DOHH2 (cell line): ENCODE data around the gene INSR.
"Not testable (repeated sequence)": the region's sequence is repeated elsewhere in the genome, so short reads cannot be mapped to it uniquely, and the experiment has no call there.

Experiments
- H3F3A ChIP-seq: fragments of 200-600 bp; sonication (generic), shearing (Covaris generic); 2 replicates; pipeline ENCODE4 v1.6.0; 2016; ENCODE audit warnings: antibody characterized with exemption, mild to moderate bottlenecking; ENCODE audit not compliant: control insufficient read depth, insufficient read depth
- H3K27ac ChIP-seq: fragments of 200-600 bp; sonication (generic); 2 replicates; pipeline ENCODE4 v1.5.1; 2014; ENCODE audit warnings: low read depth, mild to moderate bottlenecking, low read length, moderate library complexity
- H3K27me3 ChIP-seq: fragments of 200-600 bp; sonication (generic); 2 replicates; pipeline ENCODE4 v1.6.1; 2014; ENCODE audit warnings: mild to moderate bottlenecking, low read length, mixed read lengths; ENCODE audit not compliant: control insufficient read depth
- H3K36me3 ChIP-seq: fragments of 200-600 bp; sonication (generic); 2 replicates; pipeline ENCODE4 v1.6.1; 2014; ENCODE audit warnings: mild to moderate bottlenecking, low read length, moderate library complexity, mixed read lengths; ENCODE audit not compliant: control insufficient read depth
- H3K4me1 ChIP-seq: fragments of 200-600 bp; sonication (generic); 2 replicates; pipeline ENCODE4 v1.6.1; 2014; ENCODE audit warnings: mild to moderate bottlenecking, low read length, mixed read lengths; ENCODE audit not compliant: control insufficient read depth
- H3K4me2 ChIP-seq: fragments of 200-600 bp; sonication (generic); 2 replicates; pipeline ENCODE4 v1.6.0; 2014; ENCODE audit warnings: mild to moderate bottlenecking, low read length, moderate library complexity
- H3K4me3 ChIP-seq: fragments of 200-600 bp; sonication (generic); 2 replicates; pipeline ENCODE4 v1.5.1; 2014; ENCODE audit warnings: mild to moderate bottlenecking, low read length, mixed read lengths
- H3K79me2 ChIP-seq: fragments of 200-600 bp; sonication (generic); 2 replicates; pipeline ENCODE4 v1.6.1; 2014; ENCODE audit warnings: mild to moderate bottlenecking, low read length, mixed read lengths; ENCODE audit not compliant: control insufficient read depth
- H3K9me2 ChIP-seq: fragments of 200-600 bp; sonication (generic); replicated peaks from 2 replicates; pipeline ENCODE4 v1.6.1; 2014; ENCODE audit warnings: mild to moderate bottlenecking, low read length, mixed read lengths; ENCODE audit not compliant: control insufficient read depth
- H3K9me3 ChIP-seq: fragments of 200-600 bp; sonication (generic); 2 replicates; pipeline ENCODE4 v1.6.1; 2014; ENCODE audit warnings: antibody characterized with exemption, low read length, mixed read lengths; ENCODE audit not compliant: control insufficient read depth, insufficient read depth
- H4K20me1 ChIP-seq: fragments of 200-600 bp; sonication (generic); 2 replicates; pipeline ENCODE4 v1.6.0; 2014; ENCODE audit warnings: low read depth, mild to moderate bottlenecking, antibody characterized with exemption, low read length, moderate library complexity; ENCODE audit not compliant: control insufficient read depth, insufficient read depth
- EZH2phosphoT487 ChIP-seq: fragments of 200-600 bp; sonication (generic); IDR thresholded peaks from 2 replicates; pipeline ENCODE4 v1.6.1; 2017; ENCODE audit warnings: borderline replicate concordance, mild to moderate bottlenecking, antibody characterized with exemption, low read length, moderate library complexity, mixed read lengths
- TF ChIP-seq, protein P1 (sequence below): fragments of 200-600 bp; sonication (generic); IDR thresholded peaks from one replicate; pipeline ENCODE4 v1.5.1; 2014; ENCODE audit warnings: antibody characterized with exemption, mild to moderate bottlenecking, low read depth, low read length; ENCODE audit not compliant: poor library complexity, severe bottlenecking

Gene INSR

DNA sequence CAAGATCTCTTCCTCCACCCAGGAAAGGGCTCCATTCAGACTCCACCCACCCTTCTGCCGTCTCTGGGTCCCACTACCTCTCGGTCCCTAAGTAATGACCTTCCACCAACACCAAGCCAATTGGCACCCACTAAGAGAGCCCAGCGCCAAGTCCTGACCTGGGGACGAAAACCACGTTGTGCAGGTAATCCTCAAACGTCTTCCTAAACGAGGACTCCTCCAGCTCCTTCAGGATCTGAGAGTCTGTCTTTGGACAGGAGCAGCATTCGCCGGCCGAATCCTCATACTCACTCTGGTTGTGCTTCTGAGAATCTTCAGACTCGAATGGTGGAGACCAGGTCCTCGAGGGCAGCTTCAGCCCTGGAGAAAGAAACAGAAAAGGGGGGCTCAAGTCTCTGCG lies 141.6 kb downstream of the INSR start:
- no peak for TF ChIP-seq EZH2phosphoT487
- TF ChIP-seq, protein P1, sequence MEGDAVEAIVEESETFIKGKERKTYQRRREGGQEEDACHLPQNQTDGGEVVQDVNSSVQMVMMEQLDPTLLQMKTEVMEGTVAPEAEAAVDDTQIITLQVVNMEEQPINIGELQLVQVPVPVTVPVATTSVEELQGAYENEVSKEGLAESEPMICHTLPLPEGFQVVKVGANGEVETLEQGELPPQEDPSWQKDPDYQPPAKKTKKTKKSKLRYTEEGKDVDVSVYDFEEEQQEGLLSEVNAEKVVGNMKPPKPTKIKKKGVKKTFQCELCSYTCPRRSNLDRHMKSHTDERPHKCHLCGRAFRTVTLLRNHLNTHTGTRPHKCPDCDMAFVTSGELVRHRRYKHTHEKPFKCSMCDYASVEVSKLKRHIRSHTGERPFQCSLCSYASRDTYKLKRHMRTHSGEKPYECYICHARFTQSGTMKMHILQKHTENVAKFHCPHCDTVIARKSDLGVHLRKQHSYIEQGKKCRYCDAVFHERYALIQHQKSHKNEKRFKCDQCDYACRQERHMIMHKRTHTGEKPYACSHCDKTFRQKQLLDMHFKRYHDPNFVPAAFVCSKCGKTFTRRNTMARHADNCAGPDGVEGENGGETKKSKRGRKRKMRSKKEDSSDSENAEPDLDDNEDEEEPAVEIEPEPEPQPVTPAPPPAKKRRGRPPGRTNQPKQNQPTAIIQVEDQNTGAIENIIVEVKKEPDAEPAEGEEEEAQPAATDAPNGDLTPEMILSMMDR: no peak
- H3K36me3 ChIP-seq: no peaks in the 10 kb centered on the region
- no peak overlapping the region for H3K4me3 ChIP-seq
- no peaks in the 10 kb centered on the region for H3K9me2 ChIP-seq
- H3K79me2 ChIP-seq: no peaks in the 10 kb centered on the region
- H3K27ac ChIP-seq: no peak overlapping the region
- H3F3A ChIP-seq: no peaks in the 10 kb centered on the region
- no peaks in the 10 kb centered on the region for H3K27me3 ChIP-seq
- H3K4me2 ChIP-seq: no peak overlapping the region
- H3K9me3 ChIP-seq: no peaks in the 10 kb centered on the region
- no peaks in the 10 kb centered on the region for H4K20me1 ChIP-seq
- no peaks in the 10 kb centered on the region for H3K4me1 ChIP-seq

DNA sequence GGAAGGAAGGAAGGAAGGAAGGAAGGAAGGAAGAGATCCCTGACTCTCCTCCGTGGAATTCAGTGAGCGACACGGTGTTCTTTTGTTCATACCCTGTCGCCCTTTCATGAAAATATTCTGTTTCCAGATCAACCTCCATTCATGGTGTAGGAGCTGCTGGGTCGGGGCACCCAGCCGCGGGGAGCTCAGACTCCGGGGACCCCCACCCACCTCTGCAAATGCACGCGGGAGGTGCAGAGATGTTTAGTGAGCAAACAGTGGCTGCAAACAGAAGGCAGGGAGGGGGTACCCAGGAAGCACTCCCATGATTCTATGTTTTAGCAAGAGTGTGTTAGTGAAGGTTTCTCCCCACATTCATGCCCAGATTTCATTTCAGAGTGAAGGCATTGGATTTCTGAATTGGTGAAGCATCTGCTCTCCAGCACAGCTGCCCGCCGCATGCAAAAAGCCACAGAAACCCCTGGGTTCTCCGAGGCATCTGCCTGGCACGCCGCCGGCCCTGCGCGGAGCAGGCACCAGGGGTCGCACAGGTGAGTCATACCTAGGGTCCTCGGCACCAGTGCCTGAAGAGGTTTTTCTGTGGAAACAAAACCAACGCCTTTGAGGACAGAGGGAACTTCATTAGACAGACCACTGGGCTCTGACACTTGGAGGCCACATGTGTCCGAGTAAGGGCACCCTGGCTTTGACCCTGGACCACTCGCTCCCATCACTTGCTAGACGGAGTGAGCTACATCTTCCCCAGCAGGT lies 144.1 kb downstream of the INSR start:
- Histone ChIP-seq H3K9me2 (no peaks in the 10 kb centered on the region), H3K36me3 (no peaks in the 10 kb centered on the region), H3K79me2 (no peaks in the 10 kb centered on the region), H3K27ac (no peak overlapping the region), H3K27me3 (no peaks in the 10 kb centered on the region), H3K9me3 (no peaks in the 10 kb centered on the region), H3K4me3 (no peak overlapping the region), H4K20me1 (no peaks in the 10 kb centered on the region), H3K4me1 (no peaks in the 10 kb centered on the region), H3F3A (no peaks in the 10 kb centered on the region), H3K4me2 (no peak overlapping the region)
- TF ChIP-seq EZH2phosphoT487: no peak
- TF ChIP-seq, protein P1: no peak

DNA sequence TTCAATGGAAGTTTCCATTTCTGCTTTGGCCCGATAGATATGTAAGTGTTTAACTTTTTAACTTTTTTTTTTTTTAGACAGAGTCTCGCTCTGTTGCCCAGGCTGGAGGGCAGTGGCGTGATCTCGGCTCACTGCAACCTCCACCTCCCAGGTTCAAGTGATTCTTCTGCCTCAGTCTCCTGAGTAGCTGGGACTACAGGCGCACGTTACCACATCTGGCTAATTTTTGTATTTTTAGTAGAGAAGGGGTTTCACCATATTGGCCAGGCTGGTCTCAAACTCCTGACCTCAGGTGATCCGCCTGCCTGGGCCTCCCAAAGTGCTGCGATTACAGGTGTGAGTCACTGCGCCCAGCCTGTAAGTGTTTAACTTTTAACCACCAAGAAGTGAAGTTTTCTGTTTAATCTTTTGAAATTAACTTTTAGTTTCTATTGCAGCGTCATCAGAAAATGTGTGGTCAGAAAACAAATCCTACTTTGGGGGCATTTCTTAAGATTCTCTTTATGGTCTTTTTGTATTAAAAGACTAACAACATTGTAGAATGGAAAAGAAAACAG lies 147.0 kb downstream of the INSR start:
- not testable (repeated sequence) for H3K9me2 ChIP-seq, H3K79me2 ChIP-seq, H3K4me3 ChIP-seq, H3K36me3 ChIP-seq, H3F3A ChIP-seq, H3K9me3 ChIP-seq, H3K27me3 ChIP-seq, H3K4me2 ChIP-seq, H3K27ac ChIP-seq, H4K20me1 ChIP-seq, H3K4me1 ChIP-seq

- not testable (repeated sequence) for H3K4me3 ChIP-seq, H3K27ac ChIP-seq, H4K20me1 ChIP-seq, H3F3A ChIP-seq, H3K9me2 ChIP-seq, H3K27me3 ChIP-seq, H3K79me2 ChIP-seq, H3K4me1 ChIP-seq, H3K9me3 ChIP-seq, H3K36me3 ChIP-seq, H3K4me2 ChIP-seq
Observed at GRCh38 chr19:7146086-7146485, 148.1 kb downstream of the INSR start.
